Activated T-cell treated with anti-CD3 and anti-CD28 coated beads for 1 hour (primary cell): Measurements from ENCODE around the gene DPPA3.
"Not testable (repeated sequence)": the region's sequence is repeated elsewhere in the genome, so short reads cannot be mapped to it uniquely, and the experiment has no call there.

Source experiments
- DNase-seq: peaks from one replicate; pipeline ENCODE4 v3.0.0-alpha.2; 2020; ENCODE audit warnings: low read depth

The DPPA3 gene

DNA sequence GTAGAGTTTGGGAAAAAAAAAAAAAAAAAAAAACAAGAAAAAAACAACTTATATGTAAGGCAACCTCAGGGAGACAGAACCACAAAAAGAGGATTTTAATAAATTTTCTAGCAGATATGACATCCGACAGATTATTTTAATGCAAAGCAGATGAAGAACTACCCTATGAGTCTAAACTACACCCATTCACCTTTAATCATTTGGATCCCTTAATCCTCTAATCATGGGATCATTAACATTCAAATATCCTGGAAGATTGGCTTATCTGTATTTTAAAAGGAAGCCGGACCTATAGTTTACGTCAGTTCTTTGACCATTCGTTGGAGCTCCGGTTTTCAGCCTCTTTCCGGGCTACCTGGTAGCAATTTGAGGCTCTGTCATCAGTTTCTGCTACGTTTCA lies at the start of gene DPPA3:
DPPA3 (plus strand) TSS at position 301 of the 400 bp plus-strand sequence. CDS start 138 bp downstream, outside the sequence.
- DNase-seq, result no peak

DNA sequence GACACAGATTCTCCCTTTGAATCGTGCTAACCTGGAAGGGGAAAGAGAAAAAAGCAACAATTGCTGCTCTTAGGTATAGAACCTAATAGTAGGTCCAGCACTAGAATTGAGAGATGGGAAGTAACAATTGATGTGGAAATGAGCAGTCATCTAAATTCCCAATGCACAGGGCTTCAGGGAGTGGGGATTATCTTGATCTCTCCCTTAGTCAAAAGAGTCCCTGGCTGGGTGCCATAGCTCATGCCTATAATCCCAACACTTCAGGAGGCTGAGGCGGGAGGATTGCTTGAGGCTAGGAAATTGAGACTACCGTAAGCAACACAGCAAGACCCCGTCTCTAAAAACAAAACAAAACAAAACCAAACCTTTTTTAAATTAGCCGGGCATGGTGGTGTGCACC lies 49.5 kb upstream of the DPPA3 start:
- DNase-seq, result no peak

DNA sequence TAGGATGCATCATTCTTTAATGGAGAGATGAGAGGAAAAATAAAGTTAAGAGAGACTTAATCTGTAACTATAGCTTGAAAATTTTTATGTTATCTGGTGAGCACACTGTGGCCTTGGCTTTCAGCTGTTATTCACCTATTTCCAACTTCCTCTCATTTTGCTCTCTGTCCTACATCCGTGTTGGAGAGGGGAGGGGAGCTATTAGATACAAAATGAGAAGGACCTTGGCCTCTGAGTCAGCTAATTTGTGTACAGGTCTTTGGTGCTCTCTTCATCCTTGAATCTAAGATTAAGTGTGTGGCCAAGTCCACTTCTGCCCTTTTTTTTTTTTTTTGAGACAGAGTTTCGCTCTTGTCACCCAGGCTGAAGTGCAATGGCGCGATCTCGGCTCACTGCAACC lies 44.6 kb upstream of the DPPA3 start:
- no peak for DNase-seq

DNA sequence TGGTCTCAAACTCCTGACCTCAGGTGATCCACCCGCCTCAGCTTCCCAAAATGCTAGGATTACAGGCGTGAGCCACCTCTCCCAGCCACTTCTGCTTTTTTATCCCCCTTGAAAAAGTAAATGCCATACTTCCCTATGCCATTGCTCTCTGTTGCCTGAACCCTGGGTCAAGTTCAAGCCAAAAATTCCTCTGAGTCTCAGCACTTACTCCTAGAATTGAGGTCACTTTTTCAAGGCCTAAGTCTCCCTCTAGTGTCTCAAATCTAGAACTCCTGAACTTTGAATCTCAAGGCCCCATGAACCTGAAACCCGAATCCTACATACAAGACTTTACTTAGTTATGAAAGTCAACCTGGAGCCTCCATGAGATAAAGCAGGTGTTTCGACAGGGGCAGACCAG lies 44.1 kb upstream of the DPPA3 start:
- no peak for DNase-seq

DNA sequence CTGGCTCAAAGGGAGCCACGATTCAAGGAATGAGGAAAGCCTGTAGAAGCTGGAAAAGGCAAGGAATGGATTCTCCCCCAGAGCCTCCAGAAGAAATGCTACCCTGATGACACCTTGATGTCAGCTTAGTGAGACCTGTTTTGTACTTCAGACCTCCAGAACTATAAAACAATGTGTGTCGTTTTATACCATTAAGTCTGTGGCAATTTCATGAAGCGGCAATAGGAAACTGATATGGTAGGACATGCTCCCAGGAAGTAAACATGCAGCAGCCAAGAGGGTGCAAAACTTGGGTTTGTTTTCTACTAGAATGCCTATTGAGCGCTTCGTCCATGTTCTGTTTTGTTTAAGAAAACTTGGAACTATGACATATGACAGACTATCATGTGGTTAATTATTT lies 43.1 kb upstream of the DPPA3 start:
- no peak for DNase-seq

DNA sequence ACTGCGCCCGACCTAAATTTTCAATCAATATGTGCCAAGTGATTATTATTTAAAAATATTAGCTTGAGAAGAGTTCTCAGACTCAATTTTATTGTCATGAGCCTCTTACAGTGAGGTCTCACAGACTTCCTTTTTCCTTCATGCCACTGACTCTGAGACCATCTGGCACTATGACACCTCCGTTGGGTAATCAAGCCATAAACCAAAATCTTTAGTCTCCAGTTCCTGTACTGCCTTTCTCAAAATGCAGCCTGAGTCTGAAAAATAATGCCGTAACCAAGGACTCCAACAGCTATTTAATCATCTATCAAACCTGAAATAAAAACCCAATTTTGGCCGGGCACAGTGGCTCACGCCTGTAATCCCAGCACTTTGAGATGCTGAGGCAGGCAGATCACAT lies 35.8 kb upstream of the DPPA3 start:
- not testable (repeated sequence) for DNase-seq

DNA sequence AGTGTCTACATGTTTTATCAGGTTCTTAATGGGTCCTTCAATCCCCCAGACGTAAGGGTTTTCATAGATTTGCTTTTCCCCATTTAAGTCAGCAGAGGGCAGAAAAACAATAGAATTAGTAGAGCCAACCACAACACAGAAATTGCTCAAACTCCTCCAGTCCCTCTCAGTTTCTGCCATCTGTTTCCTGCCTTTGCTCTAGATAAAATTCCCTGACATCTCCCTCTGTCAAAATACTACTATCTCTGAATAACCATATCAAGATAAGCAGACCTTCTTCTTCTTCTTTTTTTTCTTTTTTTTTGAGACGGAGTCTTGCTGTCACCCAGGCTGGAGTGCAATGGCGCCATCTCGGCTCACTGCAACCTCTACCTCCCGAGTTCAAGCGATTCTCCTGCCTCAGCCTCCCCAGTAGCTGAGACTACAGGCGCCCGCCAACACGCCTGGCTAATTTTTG lies 33.8 kb upstream of the DPPA3 start:
- DNase-seq, result not testable (repeated sequence)

DNA sequence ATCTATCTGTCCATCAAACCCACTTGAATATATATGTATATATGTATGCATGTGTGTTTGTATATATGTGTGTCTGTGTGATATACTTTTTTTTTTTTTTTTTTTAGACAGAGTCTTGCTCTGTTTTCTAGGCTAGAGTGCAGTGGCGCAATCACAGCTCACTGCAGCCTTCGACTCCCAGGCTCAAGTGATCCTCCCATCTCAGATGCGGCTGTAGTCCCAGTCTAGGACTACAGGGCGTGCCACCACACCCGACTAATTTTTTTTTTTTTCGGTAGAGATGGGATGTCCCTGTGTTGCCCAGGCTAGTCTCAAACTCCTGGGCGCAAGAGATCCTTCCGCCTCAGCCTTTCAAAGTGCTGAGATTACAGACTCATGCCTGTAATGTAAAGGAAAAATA lies 32.5 kb upstream of the DPPA3 start:
- DNase-seq, result no peak

DNA sequence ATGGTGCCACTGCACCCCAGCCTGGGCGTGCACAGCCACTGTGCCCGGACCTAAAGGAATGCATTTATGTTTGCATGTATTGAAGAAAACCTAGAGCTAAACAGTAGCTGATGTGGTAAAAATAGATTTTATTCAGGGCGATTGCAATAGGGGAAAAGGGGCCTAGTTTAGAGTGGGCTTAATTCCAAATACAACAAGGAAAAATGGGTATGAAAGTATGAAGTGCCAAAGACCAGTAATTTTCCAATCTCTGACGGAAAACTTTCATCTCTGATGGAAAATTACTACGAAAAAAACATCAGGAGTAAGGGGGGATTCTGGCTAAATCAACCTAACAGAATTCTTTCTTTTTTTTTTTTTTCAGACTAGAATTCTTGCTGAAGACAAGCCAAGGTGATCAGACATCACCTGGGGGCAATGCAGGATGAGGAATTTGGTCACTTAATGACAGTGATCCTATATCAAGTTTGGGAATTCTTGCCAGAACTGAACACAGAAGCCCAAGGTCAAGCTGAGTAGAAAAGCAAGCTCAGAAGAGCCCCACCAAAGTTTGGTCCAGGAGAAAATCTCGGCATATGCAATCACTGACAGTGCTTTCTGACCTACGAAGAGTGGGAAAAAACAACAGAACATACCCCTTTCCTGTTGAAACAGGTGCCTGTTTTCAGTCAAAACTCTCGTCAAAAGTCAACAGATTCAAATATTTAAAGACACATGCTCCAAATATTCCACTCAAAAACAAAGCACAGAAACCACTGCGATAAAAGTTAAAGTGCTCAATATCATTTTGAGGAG lies 31.8 kb upstream of the DPPA3 start:
- no peak for DNase-seq

DNA sequence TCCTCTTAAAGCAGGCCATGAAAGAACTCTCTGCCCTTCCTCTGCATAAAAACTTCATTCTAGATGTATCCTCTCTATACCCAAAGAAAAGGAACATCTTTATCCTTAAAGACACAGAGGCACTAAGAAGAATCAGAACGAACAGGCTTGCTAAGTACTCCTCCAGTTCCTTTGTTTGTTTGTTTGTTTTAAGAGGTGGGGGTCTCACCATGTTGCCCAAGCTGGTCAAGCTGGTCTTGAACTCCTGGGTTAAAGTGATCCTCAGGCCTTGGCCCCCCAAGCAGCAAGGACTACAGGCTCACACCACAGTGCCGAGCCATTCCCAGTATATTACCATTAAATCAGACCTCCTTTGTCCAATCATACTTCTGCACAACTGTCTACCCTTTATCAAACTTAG lies 29.7 kb upstream of the DPPA3 start:
- DNase-seq, result no peak

DNA sequence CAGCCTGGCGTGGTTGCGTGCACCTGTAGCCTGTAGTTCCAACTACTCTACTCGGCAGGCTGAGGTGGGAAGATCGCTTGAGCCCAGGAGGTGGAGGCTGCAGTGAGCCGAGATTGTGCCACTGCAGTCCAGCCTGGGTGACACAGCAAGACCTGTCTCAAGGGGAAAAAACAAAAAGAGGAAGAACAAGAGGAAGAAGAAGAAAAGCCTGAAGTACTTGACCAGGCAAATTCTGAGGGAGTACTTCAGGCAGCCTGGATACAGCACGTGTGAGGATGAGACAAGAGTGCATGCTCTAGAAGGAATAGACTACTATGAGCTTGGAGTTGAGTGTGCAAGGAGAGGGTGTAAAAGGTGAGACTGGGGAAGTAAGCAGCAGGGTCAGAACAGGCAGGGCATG lies 17.4 kb upstream of the DPPA3 start:
- DNase-seq, result no peak

DNA sequence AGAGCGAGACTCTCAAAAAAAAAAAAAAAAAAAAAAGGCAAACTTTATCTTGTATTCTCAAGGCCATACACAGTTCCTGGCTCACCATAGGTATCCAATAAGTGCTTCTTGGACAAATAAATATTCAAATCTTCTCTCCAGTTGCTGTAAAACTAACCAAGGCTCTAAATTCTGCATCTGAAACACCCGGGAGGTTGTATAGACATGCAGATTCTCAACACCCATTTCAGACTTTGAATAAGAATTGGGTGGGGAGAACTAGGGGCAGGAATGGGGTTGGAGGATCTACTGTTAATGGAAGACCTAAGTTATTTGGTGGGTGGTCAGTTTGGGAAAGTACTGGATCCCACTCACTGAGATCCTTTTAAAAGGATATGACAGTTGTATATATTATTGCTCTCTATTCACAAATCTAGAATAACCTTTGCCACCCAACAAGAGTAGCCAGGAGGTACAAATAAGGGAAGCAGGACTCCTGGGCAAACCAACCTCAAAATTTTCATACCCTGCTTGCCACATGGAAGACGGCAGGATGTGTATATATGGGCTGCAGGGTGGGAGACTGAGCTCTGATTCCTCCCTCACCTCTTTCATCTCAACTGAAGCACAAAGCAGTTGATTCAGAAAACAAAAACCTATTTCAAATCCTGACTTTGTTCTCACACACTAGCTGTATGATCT lies 16.5 kb upstream of the DPPA3 start:
- DNase-seq, result no peak

DNA sequence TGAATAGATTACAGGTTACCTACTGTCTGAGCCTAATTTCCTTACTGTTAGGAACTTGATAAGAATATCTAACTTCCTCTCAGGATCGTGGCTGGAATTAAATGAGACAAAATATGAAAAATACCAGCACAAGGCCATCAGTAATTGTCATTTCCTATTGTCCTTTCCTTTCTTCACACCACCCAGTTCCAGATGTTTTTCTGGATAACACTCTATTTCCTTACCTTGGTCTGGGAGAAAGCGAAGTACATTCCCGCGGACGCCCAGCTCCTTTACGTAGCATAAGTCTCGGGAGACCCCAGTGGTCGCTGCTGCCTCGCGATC lies 16.0 kb upstream of the DPPA3 start:
- no peak for DNase-seq

DNA sequence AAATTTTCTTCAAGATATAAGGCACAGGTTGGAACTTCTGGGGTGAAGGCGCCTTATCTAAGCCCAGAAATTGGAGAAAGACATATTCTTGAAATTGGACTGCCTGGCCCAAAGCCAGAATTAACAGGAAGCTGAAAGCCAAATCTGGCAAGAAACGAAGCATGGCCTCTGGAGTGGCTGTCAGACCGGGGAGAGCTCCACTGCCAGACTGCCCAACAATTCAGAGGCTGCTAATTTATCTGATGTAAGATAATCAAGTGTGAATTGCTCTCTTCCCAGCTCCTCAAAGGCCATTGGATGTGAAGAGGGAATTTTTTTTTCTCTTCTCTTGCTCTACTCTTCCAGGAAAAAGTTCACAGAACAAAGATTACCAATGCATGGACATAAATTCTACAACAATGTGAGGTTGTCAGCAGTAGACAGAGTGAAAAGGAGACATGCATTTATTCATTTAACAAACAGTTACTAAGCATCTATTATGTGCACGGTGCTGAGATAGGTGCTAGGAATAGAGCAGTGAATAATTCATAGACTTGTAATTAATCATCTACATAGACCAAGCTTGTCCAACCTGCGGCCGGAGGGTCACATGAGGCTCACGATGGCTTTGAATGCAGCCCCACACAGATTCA lies 15.6 kb upstream of the DPPA3 start, which contains the start of gene GDF3:
GDF3 (minus strand) TSS at position 210 of the 632 bp plus-strand sequence; CDS start at position 163, 47 bp downstream.
- DNase-seq, result no peak

DNA sequence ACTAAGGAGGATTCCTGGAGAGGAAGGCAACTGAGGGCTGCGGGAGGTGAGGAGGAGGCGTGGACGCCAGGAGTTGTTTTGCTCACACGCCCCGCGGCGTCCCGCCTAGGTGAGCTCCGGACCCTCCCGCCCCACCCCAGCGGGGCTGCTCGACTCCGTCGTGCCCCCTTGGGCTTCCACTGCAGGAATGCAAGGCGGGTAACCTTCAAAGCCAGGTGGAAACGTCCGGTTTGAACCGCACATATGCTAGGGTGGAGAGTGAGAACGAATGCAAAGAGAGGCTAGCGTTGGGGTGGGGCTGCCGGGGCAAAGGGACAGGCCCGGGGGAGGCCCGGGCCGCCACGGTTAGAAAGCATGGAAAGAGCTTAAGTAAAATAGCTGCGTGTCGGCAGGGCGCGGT lies 5.4 kb upstream of the DPPA3 start:
- no peak for DNase-seq

DNA sequence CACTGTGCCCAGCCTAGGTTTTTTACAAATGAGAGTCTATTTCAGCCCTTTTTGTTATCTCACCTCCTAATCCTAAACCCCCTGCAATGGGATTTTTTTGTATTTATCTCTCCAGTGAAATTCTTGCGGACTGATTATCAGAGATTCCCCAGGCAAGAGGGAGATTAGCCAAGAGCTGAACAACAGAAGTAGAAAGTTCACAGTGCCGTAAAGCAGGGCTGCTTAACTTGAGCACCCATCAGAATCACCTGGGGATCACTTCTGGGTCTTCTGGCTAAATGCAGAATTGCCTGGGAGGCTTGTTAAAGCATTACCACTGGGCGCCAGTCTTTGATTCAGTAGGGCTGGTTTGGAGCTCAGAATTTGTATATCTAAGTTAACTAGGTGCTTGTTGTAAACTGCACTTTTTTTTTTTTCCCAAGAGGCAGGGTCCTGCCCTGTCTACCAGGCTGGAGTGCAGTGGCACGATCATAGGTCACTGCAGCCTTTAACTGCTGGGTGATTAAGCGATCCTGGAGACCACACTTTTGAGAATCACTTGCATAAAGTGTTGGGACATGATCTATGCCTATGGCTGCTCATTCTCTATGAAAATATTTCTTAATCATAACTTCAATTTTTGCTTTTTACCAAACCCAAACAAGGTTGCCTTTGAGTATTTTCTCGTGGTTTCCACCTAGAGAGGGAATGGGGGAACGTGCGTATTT lies 1.1 kb upstream of the DPPA3 start:
- no peak for DNase-seq

DNA sequence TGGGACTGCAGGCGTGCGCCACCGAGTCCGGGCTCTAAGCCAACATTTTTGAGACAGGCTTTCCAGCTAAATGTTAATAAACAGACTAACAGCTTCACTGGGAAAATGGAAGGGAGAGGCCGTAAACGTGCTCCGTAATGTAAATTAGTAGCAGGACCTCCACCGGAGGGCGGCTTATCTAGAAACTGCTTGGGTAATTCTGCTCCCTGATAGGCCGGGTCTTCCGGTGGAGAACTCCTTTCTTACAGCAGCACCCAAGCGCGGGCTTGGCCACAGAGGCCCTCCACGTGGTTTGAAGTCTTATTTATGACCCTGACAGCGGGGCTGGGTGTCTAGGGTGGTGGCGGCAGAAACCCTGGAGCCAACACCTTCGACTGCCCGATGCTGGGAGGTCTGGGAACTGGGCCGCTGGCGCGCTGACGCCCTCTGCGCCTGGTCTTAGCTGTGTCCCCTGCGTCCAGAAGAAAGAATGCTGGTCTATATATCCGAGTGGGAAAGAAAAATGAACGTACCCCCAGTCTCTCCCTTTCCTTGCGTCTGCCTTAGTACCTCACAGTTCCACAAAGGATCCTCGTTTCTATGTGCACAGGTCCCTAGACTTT lies 1.7 kb downstream of the DPPA3 start:
- DNase-seq, result no peak

DNA sequence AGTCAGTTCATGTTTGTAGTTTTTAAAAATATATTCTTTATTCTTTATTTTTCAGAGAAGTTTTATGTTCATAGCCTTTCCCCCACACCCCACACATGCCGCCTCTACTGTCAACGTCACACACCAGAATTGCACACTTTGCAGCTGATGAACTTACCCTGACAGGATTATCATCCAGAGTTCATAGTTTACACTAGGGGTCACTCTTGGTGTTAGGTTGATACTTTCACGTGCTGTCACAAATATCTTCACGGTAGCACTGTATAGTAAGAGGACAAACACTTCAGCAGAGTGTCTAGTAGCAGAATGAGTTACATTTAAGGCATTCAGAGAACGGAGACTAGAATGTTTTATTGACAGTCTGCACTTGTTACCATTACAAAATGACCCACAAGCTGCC lies 5.1 kb downstream of the DPPA3 start:
- no peak for DNase-seq

DNA sequence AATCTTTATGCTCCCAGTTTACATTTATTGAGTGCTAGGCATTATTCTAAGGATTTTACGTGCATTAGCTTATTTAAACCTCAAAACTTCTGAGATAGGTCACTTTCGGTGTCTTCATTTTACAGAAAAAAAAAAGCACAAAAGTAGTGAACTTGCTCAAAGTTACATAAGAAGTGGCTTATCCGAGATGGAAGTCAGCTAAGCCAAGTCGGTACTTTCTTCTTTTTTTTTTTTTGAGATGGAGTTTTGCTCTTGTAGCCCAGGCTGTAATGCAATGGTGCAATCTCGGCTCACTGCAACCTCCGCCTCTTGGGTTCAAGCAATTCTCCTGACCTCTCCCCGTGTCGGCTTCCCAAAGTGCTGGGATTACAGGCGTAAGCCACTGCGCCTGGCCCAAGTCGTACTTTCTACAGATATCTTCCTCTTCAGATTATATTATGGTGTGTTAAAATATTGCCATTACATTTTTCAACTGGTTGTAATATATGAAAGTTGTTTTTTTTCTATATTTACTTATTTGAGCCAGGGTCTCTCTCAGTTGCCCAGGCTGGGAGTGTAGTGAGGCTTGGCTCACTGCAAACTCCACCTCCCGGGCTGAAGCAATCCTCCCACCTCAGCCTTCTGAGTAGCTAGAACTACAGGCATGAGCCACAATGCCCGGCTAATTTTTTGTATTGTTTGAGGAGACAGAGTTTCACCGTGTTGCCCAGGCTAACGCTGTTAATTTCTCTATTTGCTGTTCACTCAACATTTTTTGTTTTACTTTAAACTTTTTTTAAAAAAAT lies 8.9 kb downstream of the DPPA3 start:
- no peak for DNase-seq

DNA sequence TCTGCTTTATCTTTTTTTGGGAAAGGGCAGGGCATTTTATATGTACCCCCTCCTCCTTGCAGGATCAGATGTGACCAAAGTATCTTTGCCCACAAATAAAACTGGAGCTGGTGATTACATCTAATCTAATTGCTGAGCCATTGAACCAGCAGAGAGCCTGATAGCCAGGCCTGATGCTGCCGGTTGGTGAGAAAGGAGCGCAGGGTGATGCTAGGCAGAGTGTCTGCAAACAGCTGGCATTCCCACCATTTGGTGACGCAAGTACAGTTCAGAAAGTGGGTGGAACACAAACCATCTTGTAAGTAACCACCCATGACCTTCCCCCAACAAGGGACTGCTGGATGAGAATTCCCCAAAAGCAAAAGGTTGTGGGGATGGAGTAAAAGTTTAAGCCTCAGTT lies 12.7 kb downstream of the DPPA3 start:
- DNase-seq, result no peak

DNA sequence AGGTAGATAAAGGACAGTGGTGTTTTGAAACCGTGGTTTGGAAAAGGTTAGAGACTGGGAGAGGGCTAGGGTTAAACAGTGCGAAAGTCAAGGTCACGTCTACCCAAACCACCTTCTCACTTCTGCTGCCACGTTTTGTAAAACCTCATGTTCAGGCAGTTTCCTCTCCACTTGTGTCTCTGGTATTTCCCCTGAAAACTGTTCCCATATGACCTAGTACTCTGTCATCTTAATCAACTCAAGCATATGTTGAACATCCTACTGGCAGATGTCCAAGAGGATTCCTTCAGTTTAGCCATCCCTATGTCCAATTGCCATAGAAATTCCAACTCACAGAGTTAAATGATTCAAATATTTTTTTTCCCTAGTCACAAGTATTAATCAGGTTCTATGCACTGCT lies 18.5 kb downstream of the DPPA3 start:
- DNase-seq, result no peak
